Kidney (tissue), 14 donors: ENCODE results near the gene PTGS2. TPM values are rescaled to one million over a fixed set of nuclear protein-coding genes. Genes with fewer than 3 reads are reported as not detected.
"Not testable (repeated sequence)": the region's sequence is repeated elsewhere in the genome, so short reads cannot be mapped to it uniquely, and the experiment has no call there.

ENCODE experiments used
- DNase-seq, 5 donors: peaks; one replicate each; pipeline ENCODE4 v3.0.0-alpha.2; 2013 to 2020
- FAIRE-seq: peaks from 2 replicates; lab custom pipeline; 2012; peaks lifted over from hg19 to GRCh38; lab: Jason Lieb, UNC
- H3K27ac ChIP-seq, 2 donors: one replicate each; pipeline ENCODE4 v1.7.0; 2013; ENCODE audit warnings: low read depth in 2 of 2, low read length in 2 of 2, inconsistent platforms in 1 of 2
- H3K27me3 ChIP-seq: one replicate; pipeline ENCODE4 v1.7.1; 2013; ENCODE audit warnings: low read length, inconsistent platforms; ENCODE audit not compliant: control insufficient read depth, insufficient read depth
- H3K36me3 ChIP-seq, 3 donors: one replicate each; pipeline versions ENCODE4 v1.7.0 to v1.7.1; 2013; ENCODE audit warnings: low read length in 3 of 3, control low read depth in 1 of 3, inconsistent platforms in 1 of 3; ENCODE audit not compliant: insufficient read depth in 3 of 3, control insufficient read depth in 2 of 3
- H3K4me1 ChIP-seq, 3 donors: one replicate each; pipeline versions ENCODE4 v1.7.0 to v1.7.1; 2013; ENCODE audit warnings: low read length in 3 of 3, inconsistent platforms in 1 of 3, low read depth in 1 of 3; ENCODE audit not compliant: control insufficient read depth in 2 of 3, insufficient read depth in 2 of 3
- H3K4me3 ChIP-seq, 3 donors: one replicate each; pipeline versions ENCODE4 v1.7.0 to v1.8.1; 2013; ENCODE audit warnings: low read length in 3 of 3, control low read depth in 1 of 3, inconsistent platforms in 1 of 3
- H3K9ac ChIP-seq, 3 donors: one replicate each; pipeline versions ENCODE4 v1.7.0 to v1.7.1; 2013; ENCODE audit warnings: low read length in 3 of 3, control low read depth in 1 of 3, inconsistent platforms in 1 of 3
- H3K9me3 ChIP-seq, 3 donors: one replicate each; pipeline versions ENCODE4 v1.7.0 to v1.7.1; 2013; ENCODE audit warnings: low read length in 3 of 3, control low read depth in 1 of 3, inconsistent platforms in 1 of 3; ENCODE audit not compliant: control insufficient read depth in 2 of 3, insufficient read depth in 1 of 3
- CTCF ChIP-seq: IDR thresholded peaks from 3 replicates; pipeline ENCODE4 v1.5.1; 2012; ENCODE audit warnings: mild to moderate bottlenecking, moderate library complexity, borderline replicate concordance; ENCODE audit not compliant: insufficient read depth; ENCODE audit errors: extremely low read depth
- intact Hi-C: fragments of 100-400 bp; cut with DNase I; formaldehyde crosslinking; loops from one replicate; pipeline ENCODE4 v1.11.1; 2022
- polyA plus RNA-seq: library from polyadenylated mRNA; stranded (reverse); fragments of 350-450 nt; fragmentation: Illumina TruSeq; extraction: RNeasy Lipid Tissue Mini Kit (QIAGEN cat#74804); gene quantifications from one replicate; pipeline ENCODE4 v1.2.3, GENCODE V29; 2014; ENCODE audit warnings: low read depth, low replicate concordance; ENCODE audit not compliant: insufficient read depth
- total RNA-seq: library from RNA; stranded (reverse); fragmentation: NEBNext Ultra II Directional; extraction: Animal tissue kit (Norgen Biotek cat#: 25700); gene quantifications from one replicate; pipeline ENCODE4 v1.2.1, GENCODE V29; 2021
- donor health status: control.
- donor health status: control.
- donor health status: control.
- donor health status: control.
- donor health status: control.
- donor health status: DM: yes; HTN: yes; CAD: no.
- donor health status: Normal renal cell carcinoma (clear cell type).

The PTGS2 gene
- total and polyA plus RNA-seq, 2 donors from 2014 or later: 1.5 to 2.7 TPM

GRCh38 chr1:186670297-186671135 is 9.7 kb downstream of the PTGS2 start:
- TF ChIP-seq CTCF: no peak
- H3K4me3 ChIP-seq: no peak overlapping the region
- no peaks in the 10 kb centered on the region for H3K4me1 ChIP-seq
- H3K27ac ChIP-seq: no peak overlapping the region
- FAIRE-seq (no peak), DNase-seq (no peak)
- H3K9me3 ChIP-seq: peaks cover 0 to 1% (median 0%) of the 10 kb centered on the region in 3 donors
- H3K36me3 ChIP-seq: no peaks in the 10 kb centered on the region
- H3K27me3 ChIP-seq: no peaks in the 10 kb centered on the region
- intact Hi-C loops: no loop called here
- no peak overlapping the region for H3K9ac ChIP-seq

- H3K4me3 ChIP-seq, H3K9ac ChIP-seq, DNase-seq, FAIRE-seq, H3K36me3 ChIP-seq, H3K4me1 ChIP-seq, H3K27ac ChIP-seq, intact Hi-C loops, H3K27me3 ChIP-seq, H3K9me3 ChIP-seq: not testable (repeated sequence)
Observed at GRCh38 chr1:186669784-186670183, 10.4 kb downstream of the PTGS2 start.

GRCh38 chr1:186664217-186664616 is 16.0 kb downstream of the PTGS2 start:
- H3K27me3 ChIP-seq, H3K9me3 ChIP-seq, H3K4me3 ChIP-seq, FAIRE-seq, H3K36me3 ChIP-seq, H3K4me1 ChIP-seq, H3K27ac ChIP-seq, intact Hi-C loops, DNase-seq, H3K9ac ChIP-seq: not testable (repeated sequence)

- H3K4me1 ChIP-seq: no peaks in the 10 kb centered on the region
- no peaks in the 10 kb centered on the region for H3K27me3 ChIP-seq
- intact Hi-C loops: no loop called here
- H3K4me3 ChIP-seq: no peak overlapping the region
- H3K9ac ChIP-seq: no peak overlapping the region
- no peak for FAIRE-seq
- DNase-seq: no peak
- H3K9me3 ChIP-seq: no peaks in the 10 kb centered on the region
- TF ChIP-seq CTCF: no peak
- H3K36me3 ChIP-seq: no peaks in the 10 kb centered on the region
- no peak overlapping the region for H3K27ac ChIP-seq
Observed at GRCh38 chr1:186662752-186663151, 17.5 kb downstream of the PTGS2 start.
